Caco-2 (cell line): ENCODE data around the gene CLDN14. TPM values are rescaled to one million over a fixed set of nuclear protein-coding genes. Genes with fewer than 3 reads are reported as not detected.

ENCODE experiments used
- BruUV-seq: library from RNA; stranded (reverse); fragments of 400-500 nt; replicated peaks from 2 replicates; lab custom pipeline; 2021; lab: Mats Ljungman, UMichigan
- CTCF ChIA-PET: fragments of 300-600 bp; sonication (Branson Sonifier 250); formaldehyde crosslinking; loops from one replicate; lab custom pipeline; 2022; ENCODE audit warnings: antibody characterized with exemption; lab: Charles Lee
- POLR2A ChIA-PET: fragments of 300-600 bp; sonication (Branson Sonifier 250); formaldehyde crosslinking; loops from one replicate; lab custom pipeline; 2022; ENCODE audit warnings: antibody characterized with exemption; lab: Charles Lee
- DNase-seq, 2 experiments: peaks; one replicate each; pipeline versions ENCODE4 v3.0.0 to v3.0.0-alpha.2; 2020 to 2022
- H3K27me3 ChIP-seq: replicated peaks from 2 replicates; pipeline ENCODE4 v1.6.0; 2011; ENCODE audit warnings: low read length; ENCODE audit not compliant: control insufficient read depth, insufficient read depth
- H3K36me3 ChIP-seq: 2 replicates; pipeline ENCODE4 v1.5.1; 2011; ENCODE audit warnings: low read length; ENCODE audit not compliant: control insufficient read depth, insufficient read depth
- H3K4me1 ChIP-seq: fragments of 250-450 bp; sonication (Bioruptor Pico); 2 replicates; pipeline ENCODE4 v1.5.1; 2020; ENCODE audit warnings: mild to moderate bottlenecking
- H3K4me3 ChIP-seq: 2 replicates; pipeline ENCODE4 v1.5.1; 2011; ENCODE audit warnings: low read depth, mild to moderate bottlenecking, control low read depth, low read length
- H3K9me3 ChIP-seq: fragments of 250-450 bp; sonication (Bioruptor Pico); 2 replicates; pipeline ENCODE4 v1.5.1; 2020; ENCODE audit warnings: mild to moderate bottlenecking, moderate library complexity
- H3K27ac Mint-ChIP-seq: one replicate; pipeline ENCODE4 v1.8.0; 2022; ENCODE audit warnings: mixed read lengths; ENCODE audit not compliant: unreplicated experiment
- H3K27me3 Mint-ChIP-seq: one replicate; pipeline ENCODE4 v1.8.0; 2022; ENCODE audit warnings: mixed read lengths; ENCODE audit not compliant: insufficient read depth, unreplicated experiment
- H3K36me3 Mint-ChIP-seq: one replicate; pipeline ENCODE4 v1.8.0; 2022; ENCODE audit warnings: mild to moderate bottlenecking, mixed read lengths; ENCODE audit not compliant: insufficient read depth, unreplicated experiment
- H3K4me1 Mint-ChIP-seq: one replicate; pipeline ENCODE4 v1.8.0; 2022; ENCODE audit warnings: low read depth, mixed read lengths; ENCODE audit not compliant: unreplicated experiment
- H3K4me3 Mint-ChIP-seq: one replicate; pipeline ENCODE4 v1.8.0; 2022; ENCODE audit warnings: mild to moderate bottlenecking, moderate library complexity, mixed read lengths; ENCODE audit not compliant: unreplicated experiment
- H3K9me3 Mint-ChIP-seq: one replicate; pipeline ENCODE4 v1.8.0; 2022; ENCODE audit warnings: mixed read lengths; ENCODE audit not compliant: unreplicated experiment
- CTCF ChIP-seq, 2 experiments: fragments of 200-600 bp in 1 of 2; IDR thresholded peaks; 1 replicate in 1 of 2; 2 replicates in 1 of 2; pipeline versions ENCODE4 v1.5.1 to v1.8.0; 2011 to 2022; ENCODE audit warnings: antibody characterized with exemption in 1 of 2, control low read depth in 1 of 2, inconsistent platforms in 1 of 2, low read depth in 1 of 2, low read length in 1 of 2, mild to moderate bottlenecking in 1 of 2, moderate library complexity in 1 of 2; ENCODE audit not compliant: insufficient read depth in 1 of 2, severe bottlenecking in 1 of 2, unreplicated experiment in 1 of 2
- intact Hi-C: fragments of 100-400 bp; cut with micrococcal nuclease; formaldehyde crosslinking; loops from one replicate; pipeline ENCODE4 v1.10.0; 2022; ENCODE audit not compliant: unreplicated experiment
- total RNA-seq: library from RNA; stranded (reverse); gene quantifications from 2 replicates; pipeline ENCODE4 v1.2.3, GENCODE V29; 2022

CLDN14 gene
- total RNA-seq, 1 experiment from 2014 or later: not detected

DNA sequence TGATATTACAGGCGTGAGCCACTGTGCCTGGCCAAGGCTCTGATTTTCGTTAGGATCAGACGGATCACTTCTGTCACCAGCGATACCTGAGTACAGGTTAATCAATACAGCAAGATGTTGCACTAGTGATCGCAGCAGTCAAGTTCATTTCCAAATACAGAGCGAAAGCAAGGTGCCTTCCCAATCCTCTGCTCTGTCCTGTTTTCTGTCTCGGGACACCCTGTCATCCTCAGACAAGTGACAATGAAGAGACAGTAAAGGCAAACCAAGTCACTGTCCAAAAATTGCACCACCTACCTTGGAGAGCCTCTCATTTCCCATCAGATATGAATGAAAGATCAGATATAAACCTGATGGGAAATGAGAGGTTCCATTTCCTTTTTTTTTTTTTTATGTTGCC, 5.6 kb upstream of the CLDN14 start:
- no peaks in the 10 kb centered on the region for H3K9me3 Mint-ChIP-seq
- no peaks in the 10 kb centered on the region for H3K36me3 ChIP-seq
- TF ChIP-seq CTCF (IDR thresholded peaks at IDR 0.05; ENCODE audit: insufficient read depth in 1 of 2, low read depth in 1 of 2, low read length in 1 of 2, severe bottlenecking in 1 of 2, unreplicated experiment in 1 of 2): no peak
- H3K4me3 Mint-ChIP-seq: no peak overlapping the region
- peaks cover 15% of the 10 kb centered on the region for H3K4me1 Mint-ChIP-seq
- H3K27me3 Mint-ChIP-seq: no peaks in the 10 kb centered on the region
- ChIA-PET CTCF (interaction anchor here (0.6 kb wide), 1 partner anchor 477 kb away, joined by 4 read pairs; no protein-coding TSS in a partner anchor), POLR2A (no interaction called here)
- no peaks in the 10 kb centered on the region for H3K27me3 ChIP-seq
- no peaks in the 10 kb centered on the region for H3K36me3 Mint-ChIP-seq
- intact Hi-C loops: no loop called here
- BruUV-seq: no TSS peak
- H3K4me1 ChIP-seq: peaks cover 6% of the 10 kb centered on the region
- no peaks in the 10 kb centered on the region for H3K9me3 ChIP-seq
- no peak overlapping the region for H3K4me3 ChIP-seq
- no peak for DNase-seq
- no peak overlapping the region for H3K27ac Mint-ChIP-seq

DNA sequence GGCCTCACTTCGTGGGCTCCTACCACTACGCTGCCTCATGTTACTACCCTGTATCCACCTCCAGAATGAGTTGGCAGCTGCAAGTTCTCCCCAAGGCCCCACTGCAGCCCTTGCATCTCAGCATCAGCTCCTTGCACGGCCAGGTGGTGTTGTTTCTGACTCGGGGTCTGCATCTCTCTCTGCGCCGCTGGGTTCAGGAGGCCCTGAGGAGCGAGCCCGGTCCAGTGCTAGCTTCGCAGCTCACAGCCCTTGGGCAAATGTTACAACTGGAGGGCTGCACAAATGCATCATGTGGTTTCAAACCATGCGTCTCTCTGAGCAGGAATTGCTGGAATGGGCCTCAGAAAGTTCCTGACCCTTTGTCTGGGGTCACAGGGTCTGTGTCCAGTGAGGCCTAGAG, 3.2 kb upstream of the CLDN14 start:
- BruUV-seq: no TSS peak
- peaks cover 21% of the 10 kb centered on the region for H3K4me1 ChIP-seq
- Mint-ChIP-seq H3K4me1 (peaks cover 25% of the 10 kb centered on the region), H3K36me3 (no peaks in the 10 kb centered on the region), H3K4me3 (no peak overlapping the region), H3K9me3 (no peaks in the 10 kb centered on the region), H3K27ac (no peak overlapping the region), H3K27me3 (no peaks in the 10 kb centered on the region)
- TF ChIP-seq CTCF (IDR thresholded peaks at IDR 0.05; ENCODE audit: insufficient read depth in 1 of 2, low read depth in 1 of 2, low read length in 1 of 2, severe bottlenecking in 1 of 2, unreplicated experiment in 1 of 2): no peak
- no peaks in the 10 kb centered on the region for H3K27me3 ChIP-seq
- no peak for DNase-seq
- no peak overlapping the region for H3K4me3 ChIP-seq
- ChIA-PET POLR2A (no interaction called here), CTCF (no interaction called here)
- intact Hi-C loops: no loop called here
- no peaks in the 10 kb centered on the region for H3K9me3 ChIP-seq
- H3K36me3 ChIP-seq: no peaks in the 10 kb centered on the region

DNA sequence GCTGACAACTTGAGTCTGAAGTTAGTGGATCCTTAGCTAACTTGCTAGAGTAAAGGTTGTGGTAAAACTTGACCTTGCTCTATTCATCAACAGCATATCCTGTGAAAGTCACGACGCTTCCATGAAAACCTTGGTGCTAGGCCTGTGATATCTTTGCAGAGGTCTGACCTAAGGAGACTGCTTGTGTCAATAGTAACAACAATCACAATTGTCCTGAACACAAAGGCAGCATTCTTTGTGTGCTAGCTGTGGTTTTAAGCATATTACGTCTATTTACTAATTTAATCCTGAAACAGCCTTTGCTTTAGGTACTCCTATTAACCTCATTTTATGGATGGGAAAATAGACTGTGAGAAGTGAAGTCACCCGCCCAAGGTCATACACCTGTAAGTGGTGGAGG, 2.8 kb upstream of the CLDN14 start:
- Mint-ChIP-seq H3K9me3 (no peaks in the 10 kb centered on the region), H3K36me3 (no peaks in the 10 kb centered on the region), H3K27me3 (no peaks in the 10 kb centered on the region), H3K4me1 (peaks cover 25% of the 10 kb centered on the region), H3K27ac (no peak overlapping the region), H3K4me3 (no peak overlapping the region)
- ChIA-PET CTCF (no interaction called here), POLR2A (no interaction called here)
- H3K4me1 ChIP-seq: peaks cover 21% of the 10 kb centered on the region
- H3K36me3 ChIP-seq: no peaks in the 10 kb centered on the region
- H3K27me3 ChIP-seq: no peaks in the 10 kb centered on the region
- no peak for DNase-seq
- H3K4me3 ChIP-seq: no peak overlapping the region
- intact Hi-C loops: no loop called here
- no peaks in the 10 kb centered on the region for H3K9me3 ChIP-seq
- TF ChIP-seq CTCF (IDR thresholded peaks at IDR 0.05; ENCODE audit: insufficient read depth in 1 of 2, low read depth in 1 of 2, low read length in 1 of 2, severe bottlenecking in 1 of 2, unreplicated experiment in 1 of 2): no peak
- no TSS peak for BruUV-seq
